Heart right ventricle (tissue), 16 donors: Measurements from ENCODE around the gene C3orf33. TPM values are rescaled to one million over a fixed set of nuclear protein-coding genes. Genes with fewer than 3 reads are reported as not detected.

Experiments
- ATAC-seq, 8 donors: fragments of 200-7000 bp; cut with Tn5 transposase; one replicate each; pipeline ENCODE4 v1.9.1; 2020; ENCODE audit warnings: mild to moderate bottlenecking in 8 of 8, moderate library complexity in 8 of 8, moderate number of reproducible peaks in 1 of 8
- DNase-seq, 2 donors: peaks; one replicate each; pipeline ENCODE4 v3.0.0-alpha.2; 2020
- H3K27ac ChIP-seq, 10 donors: fragments of 200-600 bp; sonication (generic) in 2 of 10; one replicate each; pipeline versions ENCODE4 v1.5.0 to v1.8.0; 2020 to 2022; ENCODE audit warnings: mild to moderate bottlenecking in 3 of 10
- H3K27me3 ChIP-seq, 7 donors: fragments of 200-600 bp; one replicate each; pipeline ENCODE4 v1.8.0; 2021 to 2022; ENCODE audit warnings: mild to moderate bottlenecking in 2 of 7
- H3K36me3 ChIP-seq, 9 donors: fragments of 200-600 bp; sonication (generic) in 1 of 9; one replicate each; pipeline versions ENCODE4 v1.5.0 to v1.8.0; 2020 to 2022; ENCODE audit warnings: mild to moderate bottlenecking in 2 of 9
- H3K4me1 ChIP-seq, 9 donors: fragments of 200-600 bp; sonication (generic) in 1 of 9; one replicate each; pipeline versions ENCODE4 v1.5.0 to v1.8.0; 2020 to 2022; ENCODE audit warnings: mild to moderate bottlenecking in 4 of 9
- H3K4me3 ChIP-seq, 10 donors: fragments of 200-600 bp; sonication (generic) in 2 of 10; one replicate each; pipeline versions ENCODE4 v1.5.0 to v1.8.0; 2020 to 2022; ENCODE audit warnings: mild to moderate bottlenecking in 7 of 10, moderate library complexity in 2 of 10
- H3K9me3 ChIP-seq, 11 donors: fragments of 200-600 bp in 10 of 11; sonication (generic) in 2 of 11; one replicate each; pipeline versions ENCODE4 v1.5.0 to v1.8.0; 2013 to 2022; ENCODE audit warnings: mild to moderate bottlenecking in 2 of 11, control low read depth in 1 of 11, moderate library complexity in 1 of 11
- WGBS, 2 donors: extraction: QIAGEN DNeasy Blood & Tissue Kit; methylation state at CpG; one replicate each; pipeline ENCODE4 v1.1.7; 2013; ENCODE audit warnings: inconsistent platforms in 1 of 2; 5-methylcytosine and 5-hydroxymethylcytosine counted together
- intact Hi-C, 10 donors: fragments of 100-400 bp; cut with DNase I; formaldehyde crosslinking; loops; one replicate each; pipeline versions ENCODE4 v1.11.1 to v1.14.2; 2022
- polyA plus RNA-seq, 2 donors: library from polyadenylated mRNA; stranded (reverse); fragments of 200-250 nt; gene quantifications; one replicate each; pipeline ENCODE4 v1.2.3, GENCODE V29; 2013
- total RNA-seq, 10 donors: library from RNA; stranded (reverse); fragmentation: NEBNext Ultra II Directional in 3 of 10; extraction: Animal tissue kit (Norgen Biotek cat#: 25700) in 3 of 10; gene quantifications; one replicate each; pipeline versions ENCODE4 v1.2.1 to v1.2.4, GENCODE V29; 2021 to 2023
- TF ChIP-seq, protein P1 (sequence below), 9 donors: fragments of 200-600 bp; sonication (generic) in 2 of 9; IDR thresholded peaks; one replicate each; pipeline versions ENCODE4 v1.5.0 to v1.8.0; 2021 to 2022; ENCODE audit warnings: antibody characterized with exemption in 9 of 9, mild to moderate bottlenecking in 5 of 9, moderate library complexity in 1 of 9
- donor health status: Arrhythmogenic right ventricular cardiomyopathy.
- donor health status: ischemic (EF 13 %, LVEDD 7.1; RV severe dilation, severe dysfunction).
- donor health status: healthy with polysubstance abuse.
- donor health status: DM: no; HTN: yes; CAD: no.
- donor health status: DM: no; HTN: no; CAD: no.
- donor health status: ischemic (EF 25% LVEDD 6.9; RV normal size, moderate dysfunction).
- donor health status: ischemic (EF 25% LVEDD 5.7; RV mildly dilated, moderate dysfunction).
- donor health status: healthy.
- donor health status: DM: yes; HTN: yes; CAD: no.
- donor health status: Ischemic cardiomyopathy.
- donor health status: ischemic (EF 35%, LVEDD 5.7; RV mildly dilated, moderate dysfunction).
- donor health status: nonischemic (EF 11% LVEDD 7.7; RV severe dilation, severe dysfunction).
- donor health status: DM: yes; HTN: yes; CAD: no.
- donor health status: PGD.
- donor health status: ischemic (EF 29% LVEDD 5.4; RV normal size, mild dysfunction).
- donor health status: nonischemic (EF 23%, LVEDD 6.1; RV moderate dilation, normal function).

The C3orf33 gene
- total and polyA plus RNA-seq, 12 donors = 2.3 to 8.5 (median 5.8) TPM

GRCh38 chr3:155791190-155791589 is 14.9 kb downstream of the C3orf33 start:
- ATAC-seq (no peak), DNase-seq (no peak)
- Histone ChIP-seq H3K4me3 (no peak overlapping the region), H3K27ac (no peak overlapping the region), H3K27me3 (no peaks in the 10 kb centered on the region), H3K4me1 (no peaks in the 10 kb centered on the region), H3K36me3 (peaks cover 0 to 40% (median 7%) of the 10 kb centered on the region in 9 donors), H3K9me3 (peaks cover 0 to 13% (median 0%) of the 10 kb centered on the region in 11 donors)
- intact Hi-C loops = no loop called here
- 93 to 100% methylated on average over 2 of the region's 2 CpGs for WGBS, 2 donors
- TF ChIP-seq, protein P1, sequence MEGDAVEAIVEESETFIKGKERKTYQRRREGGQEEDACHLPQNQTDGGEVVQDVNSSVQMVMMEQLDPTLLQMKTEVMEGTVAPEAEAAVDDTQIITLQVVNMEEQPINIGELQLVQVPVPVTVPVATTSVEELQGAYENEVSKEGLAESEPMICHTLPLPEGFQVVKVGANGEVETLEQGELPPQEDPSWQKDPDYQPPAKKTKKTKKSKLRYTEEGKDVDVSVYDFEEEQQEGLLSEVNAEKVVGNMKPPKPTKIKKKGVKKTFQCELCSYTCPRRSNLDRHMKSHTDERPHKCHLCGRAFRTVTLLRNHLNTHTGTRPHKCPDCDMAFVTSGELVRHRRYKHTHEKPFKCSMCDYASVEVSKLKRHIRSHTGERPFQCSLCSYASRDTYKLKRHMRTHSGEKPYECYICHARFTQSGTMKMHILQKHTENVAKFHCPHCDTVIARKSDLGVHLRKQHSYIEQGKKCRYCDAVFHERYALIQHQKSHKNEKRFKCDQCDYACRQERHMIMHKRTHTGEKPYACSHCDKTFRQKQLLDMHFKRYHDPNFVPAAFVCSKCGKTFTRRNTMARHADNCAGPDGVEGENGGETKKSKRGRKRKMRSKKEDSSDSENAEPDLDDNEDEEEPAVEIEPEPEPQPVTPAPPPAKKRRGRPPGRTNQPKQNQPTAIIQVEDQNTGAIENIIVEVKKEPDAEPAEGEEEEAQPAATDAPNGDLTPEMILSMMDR (IDR thresholded peaks at IDR 0.05) = no peak

- no peak for ATAC-seq
- WGBS, 2 donors = 80% methylated on average over 4 of the region's 4 CpGs
- Histone ChIP-seq H3K9me3 (peaks cover 0 to 13% (median 0%) of the 10 kb centered on the region in 11 donors), H3K27ac (no peak overlapping the region), H3K36me3 (peaks cover 0 to 32% (median 7%) of the 10 kb centered on the region in 9 donors), H3K27me3 (no peaks in the 10 kb centered on the region), H3K4me1 (no peaks in the 10 kb centered on the region), H3K4me3 (no peak overlapping the region)
- TF ChIP-seq, protein P1 (IDR thresholded peaks at IDR 0.05) = no peak
- DNase-seq = no peak
- intact Hi-C loops = no loop called here
Observed at GRCh38 chr3:155790272-155790925, 15.7 kb downstream of the C3orf33 start.

GRCh38 chr3:155785662-155786295 is 20.3 kb downstream of the C3orf33 start:
- Histone ChIP-seq H3K27ac (no peak overlapping the region), H3K27me3 (no peaks in the 10 kb centered on the region), H3K4me1 (no peaks in the 10 kb centered on the region), H3K36me3 (peaks cover 0 to 37% (median 0%) of the 10 kb centered on the region in 9 donors), H3K4me3 (no peak overlapping the region), H3K9me3 (peaks cover 0 to 20% (median 13%) of the 10 kb centered on the region in 11 donors)
- intact Hi-C loops = no loop called here
- DNase-seq = no peak
- TF ChIP-seq, protein P1 (IDR thresholded peaks at IDR 0.05) = no peak
- no peak for ATAC-seq

DNA sequence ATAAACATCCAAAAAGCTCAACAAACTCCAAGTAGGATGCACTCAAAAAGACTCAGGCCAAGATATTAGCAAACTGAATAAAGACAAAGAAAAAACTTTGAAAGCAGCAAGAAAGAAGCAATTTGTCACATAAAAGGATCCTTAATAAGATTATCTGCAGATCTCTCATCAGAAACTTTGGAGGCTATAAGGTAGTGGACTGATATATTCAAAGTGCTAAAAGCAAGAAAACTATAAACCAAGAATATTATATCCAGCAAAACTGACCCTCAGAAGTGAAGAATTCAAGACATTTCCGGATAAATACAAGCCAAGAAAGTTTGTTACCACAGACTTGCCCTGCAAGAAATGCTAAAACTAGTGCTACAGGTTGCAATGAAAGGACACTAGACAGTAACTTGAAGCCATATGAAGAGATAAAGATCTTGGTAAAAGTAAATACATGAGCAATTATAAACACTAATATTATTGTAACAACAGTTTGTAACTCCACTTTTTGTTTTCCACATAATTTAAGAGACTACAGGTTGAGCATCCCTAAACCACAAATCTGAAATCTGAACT is 23.6 kb downstream of the C3orf33 start:
- intact Hi-C loops = no loop called here
- TF ChIP-seq, protein P1 (IDR thresholded peaks at IDR 0.05) = no peak
- H3K27ac ChIP-seq = no peak overlapping the region
- DNase-seq (no peak), ATAC-seq (no peak)
- H3K27me3 ChIP-seq = no peaks in the 10 kb centered on the region
- peaks cover 0 to 52% (median 0%) of the 10 kb centered on the region in 9 donors for H3K36me3 ChIP-seq
- H3K4me3 ChIP-seq = no peak overlapping the region
- H3K9me3 ChIP-seq = peaks cover 0 to 20% (median 13%) of the 10 kb centered on the region in 11 donors
- WGBS, 2 donors = 96 to 97% methylated on average over 1 of the region's 1 CpG
- H3K4me1 ChIP-seq = no peaks in the 10 kb centered on the region
